Lung (tissue), 16 donors: ENCODE results near the gene CDC42SE2. TPM values are rescaled to one million over a fixed set of nuclear protein-coding genes. Genes with fewer than 3 reads are reported as not detected.
A peak's percentile ranks its signal among the peaks of the same experiment; 100 is the strongest.

Experiments
- ATAC-seq: fragments of 200-7000 bp; cut with Tn5 transposase; one replicate; pipeline ENCODE4 v1.9.1; 2020; ENCODE audit warnings: moderate number of reproducible peaks; ENCODE audit not compliant: insufficient read depth, low FRiP score
- DNase-seq, 3 donors: peaks; one replicate each; pipeline ENCODE4 v3.0.0-alpha.2; 2013 to 2017
- H3K27ac ChIP-seq, 2 donors: one replicate each; pipeline ENCODE4 v1.5.1; 2013; ENCODE audit warnings: mild to moderate bottlenecking in 2 of 2, moderate library complexity in 2 of 2, control low read depth in 1 of 2, inconsistent platforms in 1 of 2, low read depth in 1 of 2, low read length in 1 of 2
- H3K27me3 ChIP-seq, 3 donors: one replicate each; pipeline ENCODE4 v1.5.1; 2013; ENCODE audit warnings: low read length in 2 of 3; ENCODE audit not compliant: control insufficient read depth in 3 of 3, insufficient read depth in 3 of 3
- H3K36me3 ChIP-seq, 4 donors: one replicate each; pipeline ENCODE4 v1.5.1; 2013; ENCODE audit warnings: low read length in 4 of 4, mild to moderate bottlenecking in 1 of 4, moderate library complexity in 1 of 4; ENCODE audit not compliant: control insufficient read depth in 4 of 4, insufficient read depth in 4 of 4
- H3K4me1 ChIP-seq, 5 donors: one replicate each; pipeline ENCODE4 v1.5.1; 2013; ENCODE audit warnings: low read length in 5 of 5, mild to moderate bottlenecking in 2 of 5, moderate library complexity in 1 of 5; ENCODE audit not compliant: control insufficient read depth in 5 of 5, insufficient read depth in 5 of 5
- H3K4me3 ChIP-seq: one replicate; pipeline ENCODE4 v1.5.1; 2013; ENCODE audit warnings: mild to moderate bottlenecking, control low read depth, moderate library complexity
- H3K9ac ChIP-seq, 2 donors: one replicate each; pipeline ENCODE4 v1.5.1; 2013; ENCODE audit warnings: low read length in 2 of 2, control low read depth in 1 of 2; ENCODE audit not compliant: insufficient read depth in 1 of 2
- H3K9me3 ChIP-seq, 4 donors: one replicate each; pipeline ENCODE4 v1.5.1; 2013; ENCODE audit warnings: low read length in 3 of 4, mild to moderate bottlenecking in 1 of 4, moderate library complexity in 1 of 4; ENCODE audit not compliant: control insufficient read depth in 4 of 4, insufficient read depth in 3 of 4
- WGBS, 2 donors: extraction: QIAGEN DNeasy Blood & Tissue Kit; methylation state at CpG; one replicate each; pipeline ENCODE4 v1.1.7; 2013; 5-methylcytosine and 5-hydroxymethylcytosine counted together
- long read RNA-seq, 5 donors: transcript quantifications; one replicate each; lab custom pipeline, GENCODE V29; 2026
- polyA plus RNA-seq, 2 donors: library from polyadenylated mRNA; stranded (reverse); fragments of 200-250 nt; gene quantifications; one replicate each; pipeline ENCODE4 v1.2.1, GENCODE V29; 2013
- total RNA-seq, 2 donors: library from RNA; depleted of rRNA in 1 of 2; stranded (reverse); fragments of >200 nt in 1 of 2; gene quantifications; one replicate each; pipeline ENCODE4 v1.2.1, GENCODE V29; 2014 to 2021
- TF ChIP-seq, protein P1 (sequence below): IDR thresholded peaks from 2 replicates; pipeline ENCODE4 v1.5.1; 2012; ENCODE audit warnings: mild to moderate bottlenecking; ENCODE audit errors: control extremely low read depth, extremely low read depth
- donor health status: control.
- donor health status: control.
- donor health status: Bipolar disorder and iron deficiency.
- donor health status: healthy.
- donor health status: DM: yes; HTN: yes; CAD: no.

Gene CDC42SE2, protein sequence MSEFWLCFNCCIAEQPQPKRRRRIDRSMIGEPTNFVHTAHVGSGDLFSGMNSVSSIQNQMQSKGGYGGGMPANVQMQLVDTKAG
- total RNA-seq (10 to 100 TPM; 30.8 to 58.9 TPM), polyA plus RNA-seq (10 to 100 TPM; 18.1 to 25.9 TPM)
- long read RNA-seq, donor 1, full-length matches to known transcripts = 4 of 23 reads
- long read RNA-seq, donor 1, partial matches to known transcripts = 5 of 23 reads
- long read RNA-seq, donor 1, other reads (novel, unspliced or antisense) = 14 of 23 reads
- long read RNA-seq, donor 2 = 0 reads
- long read RNA-seq, donor 3, partial matches to known transcripts = 0 of 8 reads
- long read RNA-seq, donor 3, other reads (novel, unspliced or antisense) = 6 of 8 reads
- long read RNA-seq, donor 4, partial matches to known transcripts = 0 of 2 reads
- long read RNA-seq, donor 4, other reads (novel, unspliced or antisense) = 0 of 2 reads
- long read RNA-seq, donor 5, partial matches to known transcripts = 0 of 13 reads
- long read RNA-seq, donor 5, other reads (novel, unspliced or antisense) = 10 of 13 reads

GRCh38 chr5:131263648-131264450 is at the start of gene CDC42SE2:
Gene CDC42SE2, plus strand, starts transcription at chr5:131264053. Its CDS starts 95,441 bp downstream, at chr5:131359494.
- peak within 1 kb of the TSS; percentile 63 to 94 for H3K9ac ChIP-seq
- WGBS, 2 donors = 0 to 1% methylated on average over 57 to 97 of the region's 97 CpGs
- TF ChIP-seq, protein P1, sequence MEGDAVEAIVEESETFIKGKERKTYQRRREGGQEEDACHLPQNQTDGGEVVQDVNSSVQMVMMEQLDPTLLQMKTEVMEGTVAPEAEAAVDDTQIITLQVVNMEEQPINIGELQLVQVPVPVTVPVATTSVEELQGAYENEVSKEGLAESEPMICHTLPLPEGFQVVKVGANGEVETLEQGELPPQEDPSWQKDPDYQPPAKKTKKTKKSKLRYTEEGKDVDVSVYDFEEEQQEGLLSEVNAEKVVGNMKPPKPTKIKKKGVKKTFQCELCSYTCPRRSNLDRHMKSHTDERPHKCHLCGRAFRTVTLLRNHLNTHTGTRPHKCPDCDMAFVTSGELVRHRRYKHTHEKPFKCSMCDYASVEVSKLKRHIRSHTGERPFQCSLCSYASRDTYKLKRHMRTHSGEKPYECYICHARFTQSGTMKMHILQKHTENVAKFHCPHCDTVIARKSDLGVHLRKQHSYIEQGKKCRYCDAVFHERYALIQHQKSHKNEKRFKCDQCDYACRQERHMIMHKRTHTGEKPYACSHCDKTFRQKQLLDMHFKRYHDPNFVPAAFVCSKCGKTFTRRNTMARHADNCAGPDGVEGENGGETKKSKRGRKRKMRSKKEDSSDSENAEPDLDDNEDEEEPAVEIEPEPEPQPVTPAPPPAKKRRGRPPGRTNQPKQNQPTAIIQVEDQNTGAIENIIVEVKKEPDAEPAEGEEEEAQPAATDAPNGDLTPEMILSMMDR = no peak

DNA sequence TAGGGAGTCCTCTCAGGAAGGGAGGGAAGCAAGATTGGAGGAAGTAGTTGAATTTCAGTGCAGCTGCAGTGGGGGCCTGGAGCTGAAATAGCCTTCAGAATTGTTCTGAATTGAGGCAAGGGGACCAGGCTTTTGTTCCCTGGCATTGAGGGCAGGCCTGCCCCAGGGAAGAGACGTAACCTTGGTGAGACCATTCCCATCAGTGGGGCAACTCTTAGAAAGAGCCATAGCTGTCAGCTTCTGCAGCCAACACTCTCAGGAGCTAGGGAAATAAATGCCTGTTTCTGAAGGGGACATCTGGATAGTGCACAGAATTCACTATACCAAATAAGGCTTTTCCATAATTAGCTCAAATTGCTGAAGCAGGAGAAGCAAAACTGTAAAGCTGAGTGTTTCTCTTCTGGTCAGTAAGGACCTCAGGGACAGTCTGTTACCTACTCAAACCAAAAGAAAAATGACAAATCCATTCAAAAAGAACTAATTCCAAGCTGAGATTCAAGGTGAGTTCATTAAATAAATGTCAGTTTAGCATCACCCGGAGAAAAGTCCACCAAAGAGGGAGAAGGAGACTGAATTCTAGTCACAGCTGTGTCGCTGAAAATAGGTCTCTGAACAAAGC is 49.1 kb upstream of the CDC42SE2 start:
- no peak overlapping the region for H3K27ac ChIP-seq
- H3K27me3 ChIP-seq = no peaks in the 10 kb centered on the region
- DNase-seq = no peak
- ATAC-seq = no peak
- WGBS, 2 donors = 80 to 83% methylated on average over 3 of the region's 3 CpGs
- H3K9me3 ChIP-seq = no peaks in the 10 kb centered on the region
- no peak overlapping the region for H3K9ac ChIP-seq
- H3K4me1 ChIP-seq = no peaks in the 10 kb centered on the region
- no peak overlapping the region for H3K4me3 ChIP-seq
- TF ChIP-seq, protein P1 = no peak
- no peaks in the 10 kb centered on the region for H3K36me3 ChIP-seq

More at GRCh38 chr5:131263648-131264450, at the start of gene CDC42SE2:
- Histone ChIP-seq H3K36me3 (no peaks in the 10 kb centered on the region), H3K4me3 (peak within 1 kb of the TSS; percentile 99), H3K4me1 (peaks cover 0 to 19% (median 2%) of the 10 kb centered on the region in 5 donors), H3K27ac (peak within 1 kb of the TSS; percentile 81 to 99), H3K27me3 (no peaks in the 10 kb centered on the region), H3K9me3 (no peaks in the 10 kb centered on the region)
- ATAC-seq (peak; percentile 100), DNase-seq (peak; percentile 89 to 95 (median 92))

DNA sequence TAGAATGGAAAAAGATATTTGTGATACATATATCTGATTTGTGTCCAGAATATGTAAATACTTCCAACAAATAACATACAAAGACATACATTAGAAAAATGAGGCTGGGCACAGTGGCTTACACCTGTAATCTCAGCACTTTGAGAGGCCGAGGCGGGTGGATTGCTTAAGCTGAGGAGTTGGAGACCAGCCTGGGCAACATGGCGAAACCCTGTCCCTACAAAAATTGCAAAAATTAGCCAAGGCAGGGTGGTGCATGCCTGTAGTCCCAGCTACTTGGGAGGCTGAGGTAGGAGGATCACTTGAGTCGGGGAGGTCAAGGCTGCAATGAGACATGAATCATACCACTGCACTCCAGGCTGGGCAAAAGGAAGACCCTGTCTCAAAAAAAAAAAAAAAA is 46.1 kb upstream of the CDC42SE2 start:
- Histone ChIP-seq H3K27ac (no peak overlapping the region), H3K9ac (no peak overlapping the region), H3K4me1 (no peaks in the 10 kb centered on the region), H3K27me3 (no peaks in the 10 kb centered on the region), H3K36me3 (no peaks in the 10 kb centered on the region), H3K4me3 (no peak overlapping the region), H3K9me3 (no peaks in the 10 kb centered on the region)
- 67 to 92% methylated on average over 4 of the region's 4 CpGs for WGBS, 2 donors
- DNase-seq (no peak), ATAC-seq (no peak)
- TF ChIP-seq, protein P1 = no peak
